NCI-H146 (cell line): ENCODE data around the gene SDC1.
"Not testable (repeated sequence)": the region's sequence is repeated elsewhere in the genome, so short reads cannot be mapped to it uniquely, and the experiment has no call there.

Experiments used
- DNase-seq: peaks from one replicate; lab custom pipeline; 2025; lab: John Stamatoyannopoulos, UW

SDC1 gene, protein sequence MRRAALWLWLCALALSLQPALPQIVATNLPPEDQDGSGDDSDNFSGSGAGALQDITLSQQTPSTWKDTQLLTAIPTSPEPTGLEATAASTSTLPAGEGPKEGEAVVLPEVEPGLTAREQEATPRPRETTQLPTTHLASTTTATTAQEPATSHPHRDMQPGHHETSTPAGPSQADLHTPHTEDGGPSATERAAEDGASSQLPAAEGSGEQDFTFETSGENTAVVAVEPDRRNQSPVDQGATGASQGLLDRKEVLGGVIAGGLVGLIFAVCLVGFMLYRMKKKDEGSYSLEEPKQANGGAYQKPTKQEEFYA

DNA sequence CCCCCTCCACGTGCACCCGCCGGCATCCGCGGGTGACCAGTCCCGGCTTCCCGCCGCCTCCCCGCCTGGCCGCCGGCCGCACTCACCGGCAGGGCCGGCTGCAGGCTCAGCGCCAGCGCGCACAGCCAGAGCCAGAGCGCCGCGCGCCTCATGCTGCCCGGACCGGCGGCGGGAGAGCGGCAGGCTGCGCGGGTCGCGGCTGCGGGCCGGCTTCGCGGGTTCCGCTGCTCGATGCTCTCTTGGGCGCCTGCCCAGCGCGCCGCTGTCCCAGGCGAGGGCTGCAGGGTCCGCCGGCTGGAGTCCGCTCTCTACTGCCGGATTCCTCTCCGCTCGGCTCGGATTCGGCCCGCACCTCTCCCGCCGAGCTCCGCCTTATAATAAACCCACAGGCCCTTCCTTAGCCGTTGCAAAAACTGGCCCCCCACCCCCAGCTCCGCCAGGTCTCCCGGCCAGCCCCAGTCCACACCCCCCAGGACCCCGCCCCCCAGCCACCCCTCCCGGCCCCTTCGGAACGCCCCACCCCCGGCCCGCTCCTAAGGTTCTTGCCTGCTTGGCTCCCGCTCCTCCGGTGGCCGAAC lies at the start of gene SDC1:
TSS of gene SDC1 (minus strand) at position 415 of the 578 bp plus-strand sequence. CDS start at position 152, 263 bp downstream.
- peak; percentile 84 for DNase-seq

DNA sequence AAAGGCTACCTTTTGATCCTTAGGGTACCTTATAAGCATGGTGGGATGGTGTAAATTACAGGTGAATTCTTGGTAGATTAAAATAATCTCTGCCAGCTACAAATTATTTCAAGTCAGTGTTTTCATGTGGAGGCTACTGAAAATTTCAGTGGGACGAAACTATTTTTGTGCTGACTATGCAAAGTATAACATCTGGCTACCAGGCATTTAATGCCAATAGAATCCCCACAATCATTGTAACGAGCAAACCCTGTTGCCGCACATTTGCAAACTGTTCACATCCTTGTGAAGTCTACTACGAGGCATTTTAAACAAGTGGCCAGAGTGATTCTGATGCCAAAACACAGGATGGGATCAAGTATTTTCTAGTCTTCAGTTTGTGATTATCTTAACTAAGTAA lies 48.1 kb upstream of the SDC1 start:
- DNase-seq = no peak

DNA sequence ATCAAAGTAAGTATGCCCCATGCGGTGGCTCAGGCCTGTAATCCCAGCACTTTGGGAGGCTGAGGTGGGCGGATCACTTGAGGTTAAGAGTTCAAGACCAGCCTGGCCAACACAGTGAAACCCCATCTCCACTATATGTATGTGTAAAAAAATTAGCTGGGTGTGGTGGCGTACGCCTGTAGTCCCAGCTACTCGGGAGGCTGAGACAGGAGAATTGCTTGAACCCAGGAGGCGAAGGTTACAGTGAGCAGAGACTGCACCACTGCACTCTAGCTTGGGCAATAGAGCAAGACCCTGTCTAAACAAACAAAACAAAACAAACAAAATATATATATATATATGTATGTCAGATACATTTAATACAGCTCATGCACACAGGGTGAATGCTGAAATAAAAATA lies 43.4 kb upstream of the SDC1 start:
- not testable (repeated sequence) for DNase-seq

DNA sequence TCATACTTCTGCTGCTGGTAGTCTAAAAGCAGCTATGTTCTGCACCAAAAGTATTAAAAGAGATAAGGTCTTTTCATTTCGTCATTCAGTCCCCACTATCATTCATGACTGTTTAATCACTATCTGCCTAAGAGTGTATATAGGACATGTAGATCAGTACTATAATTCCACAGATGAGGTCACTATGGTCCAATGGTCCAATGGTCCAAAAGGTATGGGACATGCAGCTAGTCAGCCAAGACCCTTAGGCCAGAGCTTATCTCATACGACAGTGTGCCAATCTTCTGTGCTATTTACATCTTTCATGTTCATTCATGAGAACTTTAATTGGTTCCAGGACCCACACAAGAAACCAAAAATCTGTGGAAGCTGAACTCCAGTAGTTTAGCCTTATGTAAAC lies 42.6 kb upstream of the SDC1 start:
- no peak for DNase-seq

DNA sequence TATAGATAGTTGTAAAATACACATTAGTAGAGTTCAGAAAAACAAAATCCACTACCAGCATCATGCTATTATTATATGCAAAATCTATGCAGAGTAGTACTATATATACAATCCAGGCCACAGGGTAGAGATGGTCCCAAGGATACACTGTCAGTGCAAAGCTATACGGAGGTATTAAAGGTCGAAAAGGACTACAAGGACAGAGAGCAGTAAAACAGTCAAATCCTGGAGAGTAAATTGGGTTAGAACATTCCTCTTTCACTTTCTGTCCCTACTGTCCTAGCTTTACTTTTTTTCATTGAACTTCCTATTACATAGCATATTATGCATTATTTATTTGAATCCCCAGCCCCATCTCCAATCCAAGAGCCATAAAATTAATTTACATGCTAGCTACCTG lies 39.7 kb upstream of the SDC1 start:
- no peak for DNase-seq

DNA sequence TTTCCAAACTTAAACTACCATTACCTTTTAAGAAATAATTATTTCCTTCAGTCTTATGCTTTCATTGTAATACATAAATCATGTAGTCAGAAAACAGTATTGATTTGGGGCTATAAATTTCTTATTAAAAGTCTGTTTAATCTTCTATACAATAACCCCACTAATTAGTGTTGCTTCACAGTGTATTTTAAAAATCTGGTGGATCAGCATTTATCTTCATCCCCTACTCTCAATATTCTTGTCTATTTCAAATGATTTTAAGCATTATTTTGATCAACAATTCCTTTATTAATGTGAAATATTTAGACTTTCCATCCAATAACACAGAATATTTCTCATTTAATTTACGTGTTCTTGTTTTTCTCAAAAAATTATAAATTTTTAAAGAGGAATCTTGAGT lies 32.5 kb upstream of the SDC1 start:
- DNase-seq = no peak

DNA sequence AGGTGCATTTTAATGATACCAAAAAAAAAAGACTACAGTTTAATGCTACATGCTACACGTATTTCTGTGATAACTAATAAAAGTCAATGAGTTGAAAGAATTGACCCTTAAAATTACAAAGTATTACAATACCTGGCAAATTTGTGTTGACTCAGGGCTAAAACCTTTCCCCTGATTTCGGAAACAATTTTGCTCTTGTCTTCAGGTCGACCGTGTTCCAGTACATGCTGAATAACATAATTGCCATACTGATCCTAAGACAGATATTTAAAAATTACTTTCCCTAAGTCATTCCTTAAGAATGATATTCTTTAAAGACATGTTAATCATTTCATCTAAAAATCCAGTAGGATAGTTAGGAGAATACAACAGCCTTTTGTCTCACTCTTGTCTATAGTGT lies 29.8 kb upstream of the SDC1 start:
- no peak for DNase-seq

DNA sequence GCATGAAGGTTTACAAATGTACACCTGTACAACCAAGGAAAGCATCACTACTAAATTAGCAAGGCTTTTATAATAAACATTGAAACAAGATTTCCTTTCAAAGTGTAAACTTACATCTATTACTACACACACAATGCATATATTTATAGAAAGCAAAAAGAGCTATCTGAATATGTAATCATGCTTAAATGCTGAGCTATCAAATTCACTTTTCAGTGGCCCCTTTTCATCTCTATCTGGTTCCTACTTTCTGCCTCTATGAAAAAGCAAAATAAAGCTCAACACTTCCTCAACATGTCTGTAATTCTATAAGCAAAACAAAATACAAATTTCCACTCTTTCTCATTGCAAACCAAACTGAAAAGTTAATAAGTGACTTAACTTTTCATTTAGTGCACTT lies 25.5 kb upstream of the SDC1 start:
- no peak for DNase-seq

DNA sequence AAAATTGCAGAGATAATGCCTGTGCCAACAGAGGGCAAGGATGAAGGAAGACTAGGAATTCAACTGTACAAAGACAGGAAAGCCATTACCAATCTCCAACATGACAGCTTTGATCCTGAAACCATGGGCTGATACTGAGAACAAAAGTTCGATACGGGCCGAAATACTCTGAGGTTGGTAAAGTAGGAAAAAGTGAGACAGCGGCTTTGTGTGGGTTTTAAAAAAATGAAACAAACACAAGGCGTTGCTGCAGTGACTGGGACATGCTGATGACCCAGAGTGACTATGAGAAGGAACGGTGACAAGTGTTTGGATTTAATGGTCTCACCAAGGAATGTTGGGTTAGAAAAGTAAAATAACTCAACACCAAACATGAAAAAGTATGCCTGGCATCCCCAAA lies 24.2 kb upstream of the SDC1 start:
- no peak for DNase-seq

DNA sequence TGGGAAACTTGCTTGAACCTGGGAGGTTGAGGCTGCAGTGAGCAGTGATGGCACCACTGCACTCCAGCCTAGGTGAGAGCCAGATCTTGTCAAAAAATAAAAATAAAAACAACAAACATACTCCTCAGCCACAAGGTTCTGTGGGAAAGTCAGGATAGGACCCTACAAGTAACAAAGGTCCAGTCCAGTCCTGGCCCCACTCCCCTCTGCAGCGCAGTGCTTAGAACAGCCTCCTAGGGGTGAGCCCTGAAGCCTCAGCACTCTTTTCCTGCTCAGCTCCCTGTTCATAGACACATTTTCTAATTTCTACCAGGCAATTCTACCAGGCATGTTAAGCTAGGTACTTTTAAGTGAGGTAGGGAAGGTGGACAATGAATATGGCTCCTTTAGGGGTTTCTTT lies 22.2 kb upstream of the SDC1 start:
- no peak for DNase-seq

DNA sequence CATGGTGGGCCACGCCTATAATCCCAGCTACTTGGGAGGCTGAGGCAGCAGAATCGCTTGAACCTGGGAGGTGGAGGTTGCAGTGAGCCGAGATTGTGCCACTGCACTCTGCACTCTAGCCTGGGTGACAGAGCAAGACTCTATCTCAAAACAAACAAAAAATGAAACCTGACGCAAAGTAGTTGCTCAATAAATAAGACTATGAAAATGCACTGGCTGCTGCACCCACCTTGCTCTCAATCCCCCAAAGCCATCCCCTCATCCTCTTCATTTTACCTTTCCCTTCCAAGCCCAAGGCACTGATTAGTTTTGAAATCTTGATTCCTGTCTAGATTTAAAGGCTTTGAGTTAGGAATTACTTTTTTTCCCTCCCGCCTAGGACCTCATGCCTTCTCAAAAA lies 18.7 kb upstream of the SDC1 start:
- DNase-seq = not testable (repeated sequence)

DNA sequence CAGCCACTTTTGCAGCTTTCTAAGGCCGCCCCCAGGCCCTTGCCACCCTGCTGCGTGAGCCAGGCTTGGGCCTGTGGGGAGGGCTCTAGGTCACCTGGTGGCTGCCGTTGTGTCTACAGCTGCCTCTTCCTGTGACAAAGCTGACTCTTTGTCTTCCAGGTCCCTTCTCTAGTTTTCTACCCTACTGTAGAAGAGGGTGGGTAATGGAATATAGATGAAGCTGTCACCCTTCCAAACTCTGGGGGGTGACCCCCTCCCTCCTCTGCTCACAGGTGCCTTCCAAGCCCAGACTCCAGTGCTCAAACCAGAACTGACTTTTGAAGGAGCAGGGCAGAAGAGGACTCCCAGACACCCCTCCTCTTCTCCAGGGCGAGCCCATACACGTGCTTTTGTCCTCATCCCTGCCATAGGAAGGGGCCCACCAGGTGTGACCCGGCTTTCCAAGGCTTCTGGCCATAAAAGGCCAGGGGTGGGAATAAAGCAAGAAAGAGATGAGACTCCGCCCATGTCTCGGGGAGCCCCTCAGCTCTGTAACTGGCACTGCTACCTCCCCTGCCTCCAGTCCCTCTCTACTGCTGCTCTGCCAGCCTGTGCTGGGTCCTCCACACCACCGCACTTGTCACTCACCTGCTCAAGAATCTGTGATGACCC lies 17.9 kb upstream of the SDC1 start:
- DNase-seq = peak; percentile 63

DNA sequence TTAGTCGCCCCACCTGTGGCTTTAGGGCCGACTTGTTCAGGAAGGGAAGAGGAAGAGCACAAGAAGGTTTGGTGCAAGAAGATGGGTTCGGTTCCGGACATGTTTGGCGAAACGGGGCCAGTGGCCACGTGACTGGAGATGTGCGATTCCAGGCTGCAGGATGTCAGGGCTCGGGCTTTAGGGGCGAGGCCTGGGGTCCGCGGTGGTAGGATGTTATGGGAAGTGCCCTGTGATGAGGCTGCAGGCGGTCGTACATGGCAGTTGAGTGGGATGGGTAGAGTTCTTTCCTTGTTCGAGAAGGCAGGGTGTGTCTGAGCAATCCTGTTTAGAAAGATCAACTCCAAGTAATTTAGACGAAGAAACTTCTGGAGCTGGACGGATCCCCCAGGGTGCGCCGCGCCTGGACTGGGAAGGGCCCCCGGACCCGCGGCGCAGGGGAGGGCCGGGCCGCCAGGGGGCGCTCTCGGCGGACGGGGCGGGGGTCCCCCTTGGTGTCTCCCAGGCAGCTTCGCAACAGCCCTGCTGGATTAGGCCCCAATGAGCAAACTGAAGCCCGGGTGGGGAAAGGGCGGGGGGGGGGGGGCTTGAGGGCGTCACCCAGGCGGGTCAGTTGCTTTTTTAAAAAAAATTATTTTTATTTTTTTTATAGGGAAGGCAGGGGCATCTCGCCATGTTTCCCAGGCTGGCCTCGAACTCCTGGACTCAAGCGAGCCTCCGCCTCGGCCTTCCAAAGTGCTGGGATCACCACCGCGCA lies 17.2 kb upstream of the SDC1 start:
- DNase-seq = no peak

DNA sequence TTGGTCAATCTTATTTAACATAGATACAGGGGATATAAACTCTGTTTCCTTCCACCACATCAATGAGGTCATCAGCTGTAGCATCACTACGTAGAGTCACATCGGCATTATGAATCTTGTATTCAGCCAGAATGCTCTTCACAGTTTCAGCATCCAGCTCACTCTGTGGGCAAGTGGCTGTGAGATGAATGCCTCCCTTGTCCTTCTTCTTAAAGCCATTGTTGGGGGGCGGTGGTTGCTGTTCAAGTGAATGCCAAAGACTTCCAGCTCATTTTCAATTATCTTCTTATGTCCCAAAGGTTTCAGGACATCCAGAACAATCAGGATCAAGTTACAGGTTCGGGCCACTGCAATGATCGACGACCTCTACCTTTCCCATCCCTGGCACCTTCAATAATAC lies 15.4 kb upstream of the SDC1 start:
- DNase-seq = not testable (repeated sequence)

DNA sequence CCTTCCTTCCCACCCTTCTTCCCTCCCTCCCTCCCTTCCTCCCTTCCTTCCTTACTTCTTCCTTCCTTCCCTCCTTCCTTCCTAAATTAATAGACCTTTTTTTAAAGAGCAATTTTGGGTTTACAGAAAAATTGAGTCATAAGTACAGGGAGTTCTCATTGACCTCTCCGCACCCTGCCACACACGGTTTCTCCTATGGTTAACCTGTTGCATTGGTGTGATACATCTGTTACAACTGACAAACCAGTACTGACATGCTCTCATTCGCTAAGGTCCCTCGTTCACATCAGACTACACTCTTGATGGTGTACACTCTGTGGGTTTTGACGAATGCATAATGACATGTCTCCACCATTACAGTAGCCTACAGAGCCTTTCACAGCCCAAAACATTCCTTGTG lies 11.6 kb upstream of the SDC1 start:
- no peak for DNase-seq

DNA sequence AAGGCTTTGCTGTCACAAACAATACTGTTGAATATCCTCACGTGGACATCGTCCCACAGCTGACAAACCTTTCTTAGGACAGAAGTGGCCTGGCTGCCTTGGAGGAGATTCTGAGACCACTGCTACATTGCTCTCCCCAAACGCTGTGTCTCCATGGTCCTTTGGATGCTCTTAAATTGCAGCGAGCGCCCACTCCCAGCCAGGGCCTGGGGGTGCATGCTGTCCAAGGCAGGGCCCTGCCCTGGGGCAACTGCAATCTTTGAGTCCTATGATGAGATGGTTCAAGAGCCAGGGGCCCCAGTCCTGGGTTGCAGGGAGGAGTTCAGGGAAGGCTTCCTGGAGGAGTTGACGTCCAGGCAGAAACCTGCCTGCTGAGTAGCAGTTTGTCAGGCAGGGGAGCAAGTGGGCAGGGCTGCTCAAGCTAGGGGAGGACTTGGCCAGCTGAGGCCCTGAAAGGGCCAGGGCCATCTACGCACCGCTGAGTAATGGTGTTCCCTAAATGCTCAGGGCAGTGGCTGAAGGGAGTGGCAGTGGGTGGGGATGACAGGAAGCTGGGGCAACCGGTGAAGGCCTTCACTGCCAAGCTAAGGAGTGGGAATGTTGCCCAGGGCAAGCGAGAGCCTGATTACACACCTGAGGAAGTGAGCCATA lies 10.8 kb upstream of the SDC1 start:
- DNase-seq = no peak

DNA sequence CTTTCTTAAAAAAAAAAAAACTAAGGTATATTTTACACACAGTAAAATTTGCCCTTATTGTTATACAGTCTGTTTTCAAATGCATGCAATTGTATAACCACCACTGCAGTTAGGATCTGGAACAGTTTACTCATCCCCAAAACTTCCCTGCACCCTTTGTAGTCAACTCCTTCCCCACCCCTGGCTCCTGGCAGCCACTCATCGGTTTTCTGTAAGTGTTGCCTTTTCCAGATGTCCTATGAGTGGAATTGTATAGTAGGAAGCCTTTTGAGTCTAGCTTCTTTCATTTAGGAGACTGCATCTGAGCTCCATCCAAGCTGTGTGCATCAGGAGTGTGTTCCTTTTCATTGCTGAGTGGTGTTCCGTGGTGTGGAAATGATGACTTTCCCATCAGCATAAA lies 9.7 kb upstream of the SDC1 start:
- not testable (repeated sequence) for DNase-seq

DNA sequence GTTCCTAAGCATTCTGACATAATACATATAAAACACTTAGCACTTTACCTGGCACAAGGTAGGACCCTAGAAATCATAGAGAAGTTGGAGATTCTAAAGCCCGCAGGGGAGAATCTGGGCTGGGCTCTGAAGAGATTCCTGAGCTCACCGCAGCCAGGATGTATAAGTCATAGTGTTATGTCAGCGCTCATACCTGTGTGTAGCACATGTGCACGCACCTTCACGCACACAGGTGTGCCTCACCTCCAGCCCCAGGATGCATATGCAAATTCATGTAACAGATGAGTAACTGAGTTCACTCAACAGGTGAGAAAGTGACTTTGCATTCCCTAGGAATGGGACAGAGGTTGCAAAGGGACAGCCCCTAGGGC lies 7.9 kb upstream of the SDC1 start:
- DNase-seq = no peak

DNA sequence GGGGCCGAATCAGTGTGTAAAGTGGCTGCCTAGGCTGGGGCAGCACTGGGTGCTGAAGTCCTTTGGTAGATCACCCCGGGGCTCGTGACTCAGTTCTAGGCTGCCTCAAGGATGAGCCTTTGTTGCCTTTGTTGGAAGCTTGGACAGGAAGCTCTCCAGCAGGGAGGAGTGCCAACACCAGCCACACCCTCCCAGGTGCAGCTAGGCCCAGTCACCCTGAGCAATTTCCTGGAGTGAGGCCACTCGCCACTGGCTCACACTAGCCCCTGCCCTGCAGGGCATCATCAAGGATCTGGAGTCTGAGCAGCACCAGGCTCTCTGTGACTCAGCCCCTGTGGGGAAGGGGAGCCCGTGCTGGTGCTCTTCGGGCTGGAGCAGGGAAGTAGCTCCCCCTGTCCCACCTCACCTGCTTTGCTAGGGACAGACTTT lies 6.7 kb upstream of the SDC1 start:
- DNase-seq = peak; percentile 94

DNA sequence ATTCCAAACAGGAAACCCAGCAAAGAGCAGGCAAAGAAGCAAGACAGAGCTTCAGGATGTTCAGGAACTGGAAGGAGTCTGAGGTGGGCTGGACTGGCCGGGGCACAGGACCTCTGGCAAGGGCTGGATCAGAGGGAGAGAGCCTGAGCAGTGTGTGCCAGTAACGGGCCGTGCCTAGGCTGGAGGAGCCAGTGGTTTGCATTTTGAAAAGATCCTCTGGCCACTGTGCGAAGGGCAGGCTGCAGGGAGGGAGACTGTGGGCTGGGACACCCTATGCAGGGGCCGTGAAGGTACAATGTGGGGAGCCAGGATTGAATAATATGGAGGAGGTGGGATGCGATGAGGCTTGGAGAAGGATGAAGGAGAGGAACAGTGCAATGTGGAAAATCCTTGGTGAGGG lies 6.2 kb upstream of the SDC1 start:
- no peak for DNase-seq

DNA sequence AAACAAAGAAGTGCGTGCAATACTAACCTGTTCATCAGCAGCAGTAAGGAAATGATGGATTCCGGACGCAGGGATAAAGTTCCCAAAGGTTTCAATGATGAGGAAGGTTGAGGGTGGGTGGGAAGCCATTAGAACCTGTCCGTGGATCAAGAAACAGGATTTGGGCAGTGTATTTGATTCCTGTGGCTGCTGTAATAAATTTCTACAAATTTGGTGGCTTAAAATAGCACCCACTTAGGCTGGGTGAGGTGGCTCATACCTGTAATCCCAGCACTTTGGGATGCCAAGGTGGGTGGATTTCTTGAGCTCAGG lies 5.1 kb upstream of the SDC1 start:
- no peak for DNase-seq

DNA sequence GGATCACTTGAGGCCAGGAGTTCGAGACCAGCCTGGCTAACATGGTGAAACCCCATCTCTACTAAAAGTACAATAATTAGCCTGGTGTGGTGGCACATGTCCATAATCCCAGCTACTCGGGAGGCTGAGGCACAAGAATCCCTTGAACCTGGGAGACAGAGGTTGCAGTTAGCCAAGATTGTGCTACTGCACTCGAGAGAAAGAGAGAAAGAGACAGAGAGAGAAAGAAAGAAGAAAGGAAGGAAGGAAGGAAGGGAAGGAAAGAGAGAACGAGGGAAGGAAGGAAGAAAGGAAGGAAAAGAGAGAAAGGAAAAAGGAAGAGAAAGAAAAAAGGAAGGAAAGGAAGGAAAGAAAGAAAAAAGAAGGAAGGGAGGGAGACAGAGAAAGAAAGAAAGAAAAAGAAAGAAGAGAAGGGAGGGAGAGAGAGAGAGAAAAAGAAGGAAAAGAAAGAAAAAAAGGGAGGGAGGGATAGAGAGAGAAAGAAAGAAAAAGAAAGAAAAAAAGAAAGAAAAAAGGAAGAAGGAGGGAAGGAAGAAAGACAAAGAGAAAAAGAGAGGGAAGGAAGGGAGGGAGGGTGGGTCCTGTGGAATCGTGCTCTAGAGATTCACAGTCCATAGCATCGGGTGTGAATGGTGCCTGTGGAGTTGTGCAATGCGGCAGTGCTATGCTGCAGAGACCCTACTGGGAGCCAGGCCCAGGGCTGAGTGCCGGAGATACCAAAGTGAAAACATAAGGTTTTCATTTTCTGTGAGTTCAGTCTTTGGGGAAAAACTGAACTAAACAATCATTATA lies 4.6 kb upstream of the SDC1 start:
- DNase-seq = no peak
